KMS-11 (cell line): ENCODE data around the gene HRCT1.
"Not testable (repeated sequence)": the region's sequence is repeated elsewhere in the genome, so short reads cannot be mapped to it uniquely, and the experiment has no call there.

ENCODE experiments used
- H2AFZ ChIP-seq: fragments of 200-600 bp; sonication (generic); 2 replicates; pipeline ENCODE4 v1.6.1; 2016; ENCODE audit warnings: antibody characterized with exemption, mixed run types, low read depth
- H3K27ac ChIP-seq: fragments of 200-600 bp; sonication (generic); 2 replicates; pipeline ENCODE4 v1.6.1; 2016; ENCODE audit warnings: mild to moderate bottlenecking, mixed run types
- H3K27me3 ChIP-seq: fragments of 200-600 bp; sonication (generic); 2 replicates; pipeline ENCODE4 v1.6.1; 2017; ENCODE audit warnings: mild to moderate bottlenecking, low read depth, mixed run types, moderate library complexity; ENCODE audit not compliant: insufficient read depth
- H3K36me3 ChIP-seq: fragments of 200-600 bp; sonication (generic); 2 replicates; pipeline ENCODE4 v1.6.1; 2017; ENCODE audit warnings: mild to moderate bottlenecking, mixed run types; ENCODE audit not compliant: insufficient read depth
- H3K4me1 ChIP-seq: fragments of 200-600 bp; sonication (generic); 2 replicates; pipeline ENCODE4 v1.6.1; 2016; ENCODE audit warnings: mild to moderate bottlenecking, low read depth, mixed run types; ENCODE audit not compliant: poor library complexity, severe bottlenecking
- H3K4me2 ChIP-seq: fragments of 200-600 bp; sonication (generic); 2 replicates; pipeline ENCODE4 v1.7.0; 2016; ENCODE audit warnings: mild to moderate bottlenecking, mixed run types
- H3K4me3 ChIP-seq: fragments of 200-600 bp; sonication (generic); IDR thresholded peaks from 2 replicates; pipeline ENCODE4 v1.6.1; 2017; ENCODE audit warnings: low read depth, low read length, mixed read lengths; ENCODE audit not compliant: insufficient read depth
- H3K79me2 ChIP-seq: fragments of 200-600 bp; sonication (generic); 2 replicates; pipeline ENCODE4 v1.6.1; 2016; ENCODE audit warnings: low read depth, mixed run types; ENCODE audit not compliant: insufficient read depth
- H3K9ac ChIP-seq: fragments of 200-600 bp; sonication (generic); 2 replicates; pipeline ENCODE4 v1.6.1; 2016; ENCODE audit warnings: mild to moderate bottlenecking, mixed run types
- H4K20me1 ChIP-seq: fragments of 200-600 bp; sonication (generic); 2 replicates; pipeline ENCODE4 v1.6.1; 2016; ENCODE audit warnings: mild to moderate bottlenecking, mixed run types; ENCODE audit not compliant: insufficient read depth
- CTCF ChIP-seq: fragments of 200-600 bp; sonication (generic); conservative IDR thresholded peaks from 2 replicates; pipeline ENCODE4 v1.6.1; 2017; ENCODE audit warnings: low read depth, mild to moderate bottlenecking, antibody characterized with exemption, low read length, moderate library complexity, mixed read lengths

Gene HRCT1

GRCh38 chr9:35896570-35896969, 9.4 kb upstream of the HRCT1 start:
- Histone ChIP-seq H3K4me1 (peaks cover 36% of the 10 kb centered on the region), H3K36me3 (no peaks in the 10 kb centered on the region), H3K27ac (no peak overlapping the region), H3K9ac (no peak overlapping the region), H3K4me3 (no peak overlapping the region), H2AFZ (no peak overlapping the region), H3K27me3 (no peaks in the 10 kb centered on the region), H3K4me2 (no peak overlapping the region), H3K79me2 (no peaks in the 10 kb centered on the region), H4K20me1 (no peaks in the 10 kb centered on the region)
- no peak for TF ChIP-seq CTCF

- not testable (repeated sequence) for H3K9ac ChIP-seq, H3K79me2 ChIP-seq, H2AFZ ChIP-seq, H3K36me3 ChIP-seq, H4K20me1 ChIP-seq, H3K4me3 ChIP-seq, H3K27me3 ChIP-seq
- H3K4me2 ChIP-seq: peak overlapping the region; percentile 18
- H3K4me1 ChIP-seq: peaks cover 36% of the 10 kb centered on the region
- H3K27ac ChIP-seq: peak overlapping the region; percentile 25; the same call in 1 of the 2 replicates
Observed at GRCh38 chr9:35897376-35898099, 8.5 kb upstream of the HRCT1 start.

- Histone ChIP-seq H3K4me1 (peaks cover 43% of the 10 kb centered on the region), H3K9ac (no peak overlapping the region), H4K20me1 (no peaks in the 10 kb centered on the region), H3K79me2 (no peaks in the 10 kb centered on the region), H3K27me3 (no peaks in the 10 kb centered on the region), H2AFZ (no peak overlapping the region), H3K36me3 (no peaks in the 10 kb centered on the region), H3K4me3 (no peak overlapping the region), H3K4me2 (0 out of 2 replicates have a peak overlapping the region, but pooled peaks have one; percentile 18), H3K27ac (peak overlapping the region; percentile 25; the same call in 1 of the 2 replicates)
- no peak for TF ChIP-seq CTCF
Observed at GRCh38 chr9:35898337-35898736, 7.7 kb upstream of the HRCT1 start.

- no peak overlapping the region for H3K4me3 ChIP-seq
- peaks cover 44% of the 10 kb centered on the region for H3K4me1 ChIP-seq
- no peak overlapping the region for H2AFZ ChIP-seq
- no peaks in the 10 kb centered on the region for H3K36me3 ChIP-seq
- H3K27me3 ChIP-seq: no peaks in the 10 kb centered on the region
- H4K20me1 ChIP-seq: no peaks in the 10 kb centered on the region
- H3K79me2 ChIP-seq: no peaks in the 10 kb centered on the region
- H3K4me2 ChIP-seq: no peak overlapping the region
- no peak for TF ChIP-seq CTCF
- no peak overlapping the region for H3K9ac ChIP-seq
- no peak overlapping the region for H3K27ac ChIP-seq
Observed at GRCh38 chr9:35899021-35899420, 7.0 kb upstream of the HRCT1 start.

GRCh38 chr9:35903049-35903448, 3.0 kb upstream of the HRCT1 start:
- H2AFZ ChIP-seq: no peak overlapping the region
- H3K4me2 ChIP-seq: no peak overlapping the region
- peaks cover 25% of the 10 kb centered on the region for H3K4me1 ChIP-seq
- no peaks in the 10 kb centered on the region for H3K79me2 ChIP-seq
- H4K20me1 ChIP-seq: no peaks in the 10 kb centered on the region
- no peak overlapping the region for H3K4me3 ChIP-seq
- no peak overlapping the region for H3K9ac ChIP-seq
- H3K36me3 ChIP-seq: no peaks in the 10 kb centered on the region
- peak; percentile 88 for TF ChIP-seq CTCF
- H3K27me3 ChIP-seq: no peaks in the 10 kb centered on the region
- H3K27ac ChIP-seq: no peak overlapping the region
